Cerebellar nuclear complex (tissue), 1 donor: ENCODE results near the gene TMIGD3.
"Not testable (repeated sequence)": the region's sequence is repeated elsewhere in the genome, so short reads cannot be mapped to it uniquely, and the experiment has no call there.

Experiments
- DNase-seq, 2 experiments: peaks; one replicate each; lab custom pipeline; 2025; lab: John Stamatoyannopoulos, UW

Gene TMIGD3

GRCh38 chr1:111503585-111504060, at the start of gene TMIGD3, which contains the start of gene ADORA3:
TSS of gene TMIGD3 (minus strand) at chr1:111503633. CDS start at chr1:111503354, 279 bp downstream.
TSS of gene ADORA3 (minus strand) at chr1:111503633. CDS start at chr1:111503354, 279 bp downstream.
- DNase-seq, result no peak

- no peak for DNase-seq
These were observed 49.8 kb upstream of the TMIGD3 start for GRCh38 chr1:111553196-111553595.

GRCh38 chr1:111552587-111552986, 49.2 kb upstream of the TMIGD3 start:
- DNase-seq, result no peak

GRCh38 chr1:111551623-111552411, 48.4 kb upstream of the TMIGD3 start:
- no peak for DNase-seq

- not testable (repeated sequence) for DNase-seq
These were observed 44.4 kb upstream of the TMIGD3 start for GRCh38 chr1:111547786-111548185.

- DNase-seq, result no peak
These were observed 38.8 kb upstream of the TMIGD3 start for GRCh38 chr1:111542187-111542586.

- DNase-seq, result no peak
These were observed 38.3 kb upstream of the TMIGD3 start for GRCh38 chr1:111541721-111542120.

GRCh38 chr1:111540928-111541327, 37.5 kb upstream of the TMIGD3 start:
- DNase-seq, result no peak

GRCh38 chr1:111538343-111539025, 35.1 kb upstream of the TMIGD3 start:
- DNase-seq, result no peak

- no peak for DNase-seq
These were observed 32.1 kb upstream of the TMIGD3 start for GRCh38 chr1:111535256-111536191.

- no peak for DNase-seq
These were observed 16.6 kb upstream of the TMIGD3 start for GRCh38 chr1:111520053-111520452.

- DNase-seq, result no peak
These were observed 14.2 kb upstream of the TMIGD3 start for GRCh38 chr1:111517469-111518225.

GRCh38 chr1:111516005-111516535, 12.6 kb upstream of the TMIGD3 start:
- no peak for DNase-seq

- DNase-seq, result no peak
These were observed 12.0 kb upstream of the TMIGD3 start for GRCh38 chr1:111515291-111516004.

GRCh38 chr1:111513410-111514020, 10.1 kb upstream of the TMIGD3 start:
- DNase-seq, result no peak

GRCh38 chr1:111512931-111513330, 9.5 kb upstream of the TMIGD3 start:
- no peak for DNase-seq

- no peak for DNase-seq
These were observed 8.9 kb upstream of the TMIGD3 start for GRCh38 chr1:111512132-111512889.

- DNase-seq, result no peak
These were observed 7.9 kb upstream of the TMIGD3 start for GRCh38 chr1:111511370-111511769.

GRCh38 chr1:111509997-111510375, 6.6 kb upstream of the TMIGD3 start:
- no peak for DNase-seq
